HG03066 (cell line): ENCODE measurements around the gene FAM50B.
"Not testable (repeated sequence)": the region's sequence is repeated elsewhere in the genome, so short reads cannot be mapped to it uniquely, and the experiment has no call there.

Source experiments
- ATAC-seq: cut with Tn5 transposase; IDR thresholded peaks from one replicate; pipeline ENCODE4 v1.9.1; 2021; ENCODE audit warnings: low read depth; ENCODE audit not compliant: unreplicated experiment

Gene FAM50B

DNA sequence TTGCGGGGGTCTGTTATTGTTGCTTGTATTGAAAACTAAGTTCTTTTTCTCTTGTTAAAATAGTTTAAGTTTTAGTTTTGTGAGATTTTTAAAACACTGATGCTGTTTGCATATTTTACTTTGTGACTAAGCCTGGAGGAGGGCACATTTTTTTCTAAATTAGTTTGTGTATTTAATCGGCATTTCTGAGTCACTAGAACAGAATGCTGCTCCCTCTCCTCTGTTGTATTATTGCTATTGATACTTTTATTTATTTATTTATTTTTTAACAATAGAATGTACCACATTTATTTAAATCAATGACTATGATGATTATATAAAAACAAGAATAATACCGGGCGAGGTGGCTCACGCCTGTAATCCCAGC, 5.1 kb upstream of the FAM50B start:
- no peak for ATAC-seq

DNA sequence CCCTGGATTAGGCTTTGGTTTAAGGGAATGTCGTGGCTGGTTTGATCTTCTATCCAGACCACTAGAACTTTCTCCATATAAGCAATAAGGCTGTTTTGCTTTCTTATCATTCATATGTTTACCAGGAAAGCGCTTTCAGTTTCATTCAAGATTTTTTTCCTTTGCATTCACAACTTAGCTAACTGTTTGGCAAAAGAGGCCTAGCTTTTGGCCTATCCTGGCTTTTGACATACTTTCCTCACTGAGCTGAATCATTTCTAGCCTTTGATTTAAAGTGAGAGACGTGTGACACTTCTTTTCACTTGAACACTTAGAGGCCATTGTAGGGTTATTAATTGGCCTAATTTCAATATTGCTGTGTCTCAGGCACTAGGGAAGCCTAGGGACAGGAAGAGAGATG, 1.7 kb upstream of the FAM50B start:
- ATAC-seq = no peak

DNA sequence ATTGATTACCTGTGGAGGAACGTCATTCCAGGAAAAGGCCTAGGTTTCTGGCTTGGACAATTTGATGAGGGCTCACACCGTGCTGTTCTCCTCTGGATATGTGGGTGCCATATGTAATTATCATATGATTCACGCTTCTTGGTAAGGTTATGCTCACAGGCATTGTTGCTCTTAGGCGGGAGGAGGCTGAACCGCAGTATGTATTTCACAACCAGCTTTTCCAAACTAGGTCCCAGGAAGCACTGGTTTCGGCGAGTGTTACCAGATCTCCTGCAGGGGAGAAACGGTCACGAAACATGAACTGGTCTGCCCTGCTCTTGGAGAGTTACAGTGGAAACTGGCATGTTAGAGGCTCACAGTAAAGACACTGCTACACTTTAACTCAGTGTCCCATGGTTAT, 793 bp upstream of the FAM50B start:
- ATAC-seq = no peak

DNA sequence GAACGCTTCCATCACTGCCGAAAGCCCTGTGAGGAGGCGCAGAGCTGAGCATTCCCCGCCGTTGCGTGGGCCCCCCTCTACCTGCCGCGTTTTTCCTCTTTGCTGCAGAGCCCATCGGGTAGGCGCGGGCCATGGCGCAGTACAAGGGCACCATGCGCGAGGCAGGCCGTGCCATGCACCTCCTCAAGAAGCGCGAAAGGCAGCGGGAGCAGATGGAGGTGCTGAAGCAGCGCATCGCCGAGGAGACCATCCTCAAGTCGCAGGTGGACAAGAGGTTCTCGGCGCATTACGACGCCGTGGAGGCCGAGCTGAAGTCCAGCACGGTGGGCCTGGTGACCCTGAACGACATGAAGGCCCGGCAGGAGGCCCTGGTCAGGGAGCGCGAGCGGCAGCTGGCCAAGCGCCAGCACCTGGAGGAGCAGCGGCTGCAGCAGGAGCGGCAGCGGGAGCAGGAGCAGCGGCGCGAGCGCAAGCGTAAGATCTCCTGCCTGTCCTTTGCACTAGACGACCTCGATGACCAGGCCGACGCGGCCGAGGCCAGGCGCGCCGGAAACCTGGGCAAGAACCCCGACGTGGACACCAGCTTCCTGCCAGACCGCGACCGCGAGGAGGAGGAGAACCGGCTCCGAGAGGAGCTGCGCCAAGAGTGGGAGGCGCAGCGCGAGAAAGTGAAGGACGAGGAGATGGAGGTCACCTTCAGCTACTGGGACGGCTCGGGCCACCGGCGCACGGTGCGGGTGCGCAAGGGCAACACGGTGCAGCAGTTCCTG, 693 bp downstream of the FAM50B start:
- ATAC-seq = no peak

DNA sequence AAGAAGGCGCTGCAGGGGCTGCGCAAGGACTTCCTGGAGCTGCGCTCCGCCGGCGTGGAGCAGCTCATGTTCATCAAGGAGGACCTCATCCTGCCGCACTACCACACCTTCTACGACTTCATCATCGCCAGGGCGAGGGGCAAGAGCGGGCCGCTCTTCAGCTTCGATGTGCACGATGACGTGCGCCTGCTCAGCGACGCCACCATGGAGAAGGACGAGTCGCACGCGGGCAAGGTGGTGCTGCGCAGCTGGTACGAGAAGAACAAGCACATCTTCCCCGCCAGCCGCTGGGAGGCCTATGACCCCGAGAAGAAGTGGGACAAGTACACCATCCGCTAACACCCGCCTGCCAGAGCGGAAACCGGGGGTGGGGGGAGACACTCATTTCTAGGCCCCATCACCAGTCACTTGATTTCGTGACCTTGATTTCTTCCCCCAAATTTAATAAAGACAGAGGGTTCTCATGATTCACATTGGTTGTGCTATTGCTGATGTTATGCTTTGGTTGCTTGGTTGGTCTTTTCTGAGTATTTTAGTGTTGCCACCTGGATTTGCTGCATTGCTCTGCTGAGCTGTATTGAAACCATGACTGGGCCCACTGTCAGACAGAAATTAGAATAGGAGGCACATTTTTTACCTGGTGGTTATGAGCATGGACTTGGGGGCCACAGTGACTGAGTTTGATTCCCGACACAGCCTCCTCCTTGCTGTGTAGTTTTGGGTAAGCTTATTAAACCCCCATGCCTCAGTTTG, 1.5 kb downstream of the FAM50B start:
- no peak for ATAC-seq

DNA sequence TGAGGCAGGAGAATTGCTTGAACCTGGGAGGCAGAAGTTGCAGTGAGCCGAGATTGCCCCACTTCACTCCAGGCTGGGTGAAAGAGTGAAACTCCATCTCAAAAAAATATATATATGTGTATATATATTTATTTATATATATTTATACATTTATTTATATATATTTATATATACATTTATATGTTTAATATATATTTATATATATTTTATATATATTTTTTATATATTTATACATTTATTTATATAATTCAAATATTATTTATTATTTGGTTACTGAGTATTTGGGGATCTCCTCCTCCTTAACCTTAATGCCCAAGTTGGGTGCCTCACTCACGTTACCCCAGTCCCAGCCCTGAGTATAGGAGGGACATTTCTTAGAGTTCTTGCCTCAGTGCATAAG, 2.7 kb downstream of the FAM50B start:
- ATAC-seq = no peak

DNA sequence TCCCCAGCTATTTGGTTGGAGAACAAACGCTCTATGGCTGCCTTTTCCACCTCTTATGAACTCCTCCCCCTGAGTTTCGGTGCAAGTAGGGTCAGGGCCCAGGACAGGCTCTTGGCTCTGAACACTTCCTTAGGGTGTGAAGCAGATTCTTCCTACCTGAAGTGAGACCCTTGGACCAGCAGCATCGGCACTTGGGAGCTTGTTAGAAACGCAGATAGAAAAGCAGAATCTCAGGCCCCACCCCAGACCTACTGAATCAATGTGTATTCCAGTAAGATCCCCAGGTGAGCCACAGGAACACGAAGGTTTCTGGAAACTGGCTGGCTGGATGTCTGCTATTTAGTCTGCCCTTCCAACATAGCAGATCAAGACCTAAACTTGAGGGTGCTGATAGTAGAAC, 3.2 kb downstream of the FAM50B start:
- ATAC-seq = no peak

DNA sequence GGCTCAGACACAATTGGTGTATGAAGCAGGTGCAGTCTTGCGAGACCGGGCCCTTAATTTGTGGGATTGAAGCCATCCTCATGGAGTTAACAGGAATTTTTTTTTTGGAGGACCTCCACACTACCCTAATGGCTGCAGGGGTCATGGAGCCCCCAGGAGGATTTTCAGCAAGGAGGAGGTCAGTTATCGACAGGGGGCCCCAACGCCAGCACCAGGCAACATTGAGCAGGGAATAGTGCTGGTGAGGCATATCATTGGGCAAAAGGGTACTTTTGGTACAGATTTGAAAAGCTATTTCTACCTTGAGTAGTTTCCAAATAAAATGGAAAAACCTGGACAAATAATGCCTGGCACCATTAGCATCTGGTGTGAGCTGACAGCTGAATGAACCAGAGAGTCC, 6.7 kb downstream of the FAM50B start:
- no peak for ATAC-seq

DNA sequence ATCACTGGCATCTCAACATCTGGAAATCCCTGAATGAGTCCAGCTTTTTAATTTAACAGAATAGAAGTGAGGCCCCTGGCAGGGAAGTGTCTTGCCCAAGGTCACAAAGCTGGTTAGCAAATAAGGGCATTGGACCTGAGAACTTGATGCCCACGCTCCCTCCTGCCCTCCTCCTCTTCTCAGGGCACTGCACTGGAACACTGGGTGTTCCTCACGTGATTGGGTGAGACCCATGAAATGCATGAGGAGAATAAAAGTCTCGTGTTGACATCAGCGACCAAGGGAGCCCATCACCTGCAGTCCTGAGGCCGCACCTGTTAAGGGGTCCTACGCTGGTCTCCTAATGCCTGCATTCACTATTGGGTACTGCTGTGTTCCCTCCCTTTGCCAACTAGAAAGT, 7.4 kb downstream of the FAM50B start:
- ATAC-seq = no peak

DNA sequence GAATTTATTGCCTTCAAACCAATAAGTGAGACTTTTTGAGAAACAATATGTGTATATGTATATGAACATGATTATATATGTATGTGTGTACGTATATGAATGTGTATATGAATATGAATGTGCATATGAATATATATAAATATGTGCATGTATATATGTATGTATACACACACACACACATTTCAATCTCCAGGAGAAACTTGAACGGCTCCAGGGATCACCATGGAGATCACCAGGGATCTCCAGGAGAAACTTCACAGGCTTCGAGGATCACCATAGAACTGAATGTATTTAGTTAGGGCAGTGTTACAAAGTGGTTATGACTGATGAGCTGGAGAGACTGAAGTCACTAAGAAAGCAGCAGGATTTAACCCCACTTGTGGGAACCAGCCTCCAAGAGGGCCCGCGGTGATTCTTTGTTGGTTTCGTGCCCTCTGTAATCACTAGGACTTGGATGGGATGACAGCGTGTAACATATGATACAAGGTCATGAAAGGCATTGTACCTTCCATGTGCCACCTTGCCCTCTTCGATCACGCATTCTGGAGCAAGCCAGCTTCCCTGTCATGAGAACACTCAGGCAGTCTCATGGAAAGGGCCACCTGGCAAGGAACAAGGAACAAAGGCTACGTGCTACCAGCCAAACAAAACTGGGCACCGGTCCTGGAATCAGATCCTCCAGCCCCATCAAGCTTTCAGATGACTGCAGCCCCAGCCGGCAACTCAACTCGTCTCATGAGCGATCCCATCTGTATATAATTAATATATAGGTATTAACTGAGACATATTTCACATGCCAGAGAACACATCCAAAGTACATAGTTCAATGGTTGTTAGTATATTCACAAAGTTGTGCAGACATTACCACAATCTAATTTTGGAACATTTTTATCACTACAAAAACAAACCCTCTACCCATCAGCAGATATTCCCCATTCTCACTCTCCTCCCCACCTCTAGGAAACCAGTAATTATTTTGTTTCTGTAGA, 8.6 kb downstream of the FAM50B start:
- ATAC-seq = no peak

DNA sequence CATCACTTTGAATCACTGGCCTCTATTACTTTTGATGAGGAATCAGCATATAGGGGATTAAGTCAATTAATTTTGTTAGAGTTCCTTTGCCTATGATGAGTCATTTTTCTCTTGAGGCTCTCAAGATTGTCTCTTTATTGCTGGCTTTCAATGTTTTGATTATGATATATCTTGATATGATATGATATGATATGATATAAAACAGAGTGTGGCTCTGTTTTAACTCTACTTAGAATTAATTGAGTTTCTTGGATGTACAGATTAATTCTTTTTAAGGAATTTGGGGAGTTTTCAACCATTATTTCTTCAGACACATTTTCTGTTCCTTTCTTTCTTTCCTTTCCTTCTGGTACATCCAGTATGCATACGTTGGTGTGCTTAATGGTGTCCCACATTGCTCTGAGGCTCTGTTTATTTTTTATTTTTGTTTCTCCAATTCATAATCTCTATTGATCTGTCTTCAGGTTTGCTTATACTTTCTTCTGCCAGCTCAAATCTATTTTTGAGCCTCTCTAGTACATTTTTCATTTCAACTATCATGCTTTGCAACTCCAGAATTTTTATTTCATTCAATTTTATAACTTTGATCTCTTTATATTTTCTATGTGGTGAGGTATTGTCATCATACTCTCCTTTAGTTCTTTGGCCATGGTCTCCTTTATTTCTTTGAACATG, 10.8 kb downstream of the FAM50B start:
- no peak for ATAC-seq

DNA sequence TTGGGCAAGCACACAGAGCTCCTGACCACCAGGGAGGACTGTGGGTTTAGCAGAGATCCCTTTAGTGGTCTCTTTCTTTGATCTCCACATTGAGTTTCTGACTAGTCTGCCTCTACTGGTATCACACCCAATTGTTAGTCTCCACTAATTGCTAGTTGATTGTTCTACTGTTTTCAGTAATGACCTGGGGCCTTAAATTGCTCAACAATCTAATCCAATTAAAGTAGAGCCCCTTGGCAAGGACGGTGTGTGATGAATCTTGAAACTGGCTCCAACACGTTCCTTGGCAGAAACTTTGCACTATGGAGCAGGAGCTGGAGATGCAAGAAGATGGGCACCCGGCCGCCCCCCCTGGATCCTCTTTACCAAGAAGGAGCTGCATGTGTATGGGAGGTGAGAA, 12.3 kb downstream of the FAM50B start:
- no peak for ATAC-seq

DNA sequence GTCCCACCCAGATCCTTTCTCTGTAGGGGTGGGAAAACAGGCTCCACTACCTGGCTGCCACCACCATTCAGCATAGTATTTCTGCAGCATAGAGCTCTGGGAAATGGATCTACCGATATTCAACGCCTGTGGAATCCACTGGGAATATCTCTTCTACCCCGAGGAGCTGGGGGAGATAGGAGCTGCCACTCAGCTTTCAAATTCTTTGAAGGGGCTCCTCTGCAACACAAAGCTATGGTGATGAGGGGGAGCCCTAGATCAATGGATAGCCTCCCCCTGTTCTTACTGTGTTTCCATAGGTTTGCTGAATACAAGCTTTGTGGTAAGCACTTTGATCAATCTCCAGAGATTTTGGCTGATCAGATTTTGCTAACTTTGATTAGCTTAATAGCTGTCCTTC, 12.9 kb downstream of the FAM50B start:
- ATAC-seq = no peak

DNA sequence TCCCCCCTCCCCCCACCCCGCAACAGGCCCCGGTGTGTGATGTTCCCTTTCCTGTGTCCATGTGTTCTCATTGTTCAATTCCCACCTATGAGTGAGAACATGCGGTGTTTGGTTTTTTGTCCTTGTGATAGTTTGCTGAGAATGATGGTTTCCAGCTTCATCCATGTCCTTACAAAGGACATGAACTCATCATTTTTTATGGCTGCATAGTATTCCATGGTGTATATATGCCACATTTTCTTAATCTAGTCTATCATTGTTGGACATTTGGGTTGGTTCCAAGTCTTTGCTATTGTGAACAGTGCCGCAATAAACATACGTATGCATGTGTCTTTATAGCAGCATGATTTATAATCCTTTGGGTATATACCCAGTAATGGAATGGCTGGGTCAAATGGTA, 14.1 kb downstream of the FAM50B start:
- ATAC-seq = not testable (repeated sequence)

DNA sequence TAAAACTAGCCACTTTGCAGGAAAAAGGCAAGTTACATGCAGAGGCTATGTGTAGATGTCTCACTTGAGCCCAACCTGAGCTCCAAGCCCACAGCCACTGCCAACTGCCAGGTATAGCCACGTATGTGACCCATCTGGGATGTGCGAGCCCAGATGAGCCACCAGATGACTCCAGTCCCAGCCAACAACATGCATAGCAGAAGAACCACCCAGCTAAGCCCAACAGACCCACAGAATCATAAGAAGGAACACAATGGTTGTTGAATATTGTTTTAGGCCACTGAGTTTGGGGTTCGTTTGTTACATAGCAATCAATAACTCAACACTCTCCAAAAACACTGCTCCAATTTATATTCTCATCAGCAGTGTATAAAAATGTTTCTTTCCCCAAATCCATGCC, 16.3 kb downstream of the FAM50B start:
- no peak for ATAC-seq

DNA sequence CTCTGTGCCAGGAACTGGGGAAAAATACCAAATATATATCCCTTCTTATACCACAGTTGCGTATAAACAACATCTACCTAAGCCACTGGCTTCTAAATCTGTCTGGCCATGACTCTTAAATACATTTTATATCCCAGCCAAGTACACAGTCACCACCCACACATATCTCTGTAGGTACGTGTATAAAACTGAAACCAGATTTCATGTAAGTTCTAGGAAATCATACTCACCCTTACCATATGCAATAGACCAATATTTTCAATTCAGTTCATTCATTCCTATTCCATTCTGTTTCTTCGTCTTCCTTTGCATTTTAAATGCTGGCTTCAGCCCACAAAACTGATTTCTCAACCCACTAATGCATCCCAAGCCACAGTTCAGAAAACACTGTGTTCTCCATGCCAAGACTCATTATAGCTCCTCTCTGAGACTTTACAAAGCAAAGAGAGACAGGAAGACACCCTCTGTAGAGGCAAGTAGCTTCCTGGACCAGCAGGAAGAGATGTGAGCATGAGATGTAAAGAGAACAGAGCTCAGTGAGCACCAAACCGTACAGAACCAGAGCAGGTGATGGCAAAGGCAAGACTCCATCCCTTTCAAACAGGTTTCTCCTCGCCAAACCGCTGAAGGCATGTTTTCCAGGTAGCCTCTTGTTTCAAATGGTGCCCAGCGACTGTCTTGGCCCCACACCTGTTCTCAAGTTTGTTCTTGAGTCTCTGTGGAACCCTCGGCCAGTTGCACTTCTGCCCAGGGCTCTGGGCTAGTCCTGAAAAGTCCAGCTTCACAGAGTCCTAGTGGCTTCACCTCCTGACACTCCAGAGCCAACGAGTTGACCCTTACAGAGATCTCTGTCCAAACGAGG, 18.7 kb downstream of the FAM50B start:
- no peak for ATAC-seq

DNA sequence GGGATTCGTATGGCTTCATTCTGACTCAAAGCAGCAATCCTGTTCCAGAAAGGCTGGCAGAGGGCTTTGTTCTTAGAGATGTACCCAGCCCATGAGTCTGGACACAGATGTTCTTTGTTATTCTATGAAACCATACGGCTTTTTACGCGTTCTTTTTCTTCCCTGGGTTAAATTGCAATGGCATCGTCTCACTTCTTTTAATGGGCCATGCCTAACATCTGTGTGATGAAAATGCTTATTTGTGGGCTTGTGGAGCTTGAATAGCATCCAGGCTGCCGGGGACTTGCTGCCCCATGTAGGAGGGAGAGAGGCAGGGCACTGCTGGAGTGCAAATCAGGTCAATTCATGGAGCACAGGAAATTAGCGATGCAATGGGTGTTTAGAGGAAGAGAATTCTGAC, 19.4 kb downstream of the FAM50B start:
- ATAC-seq = no peak

DNA sequence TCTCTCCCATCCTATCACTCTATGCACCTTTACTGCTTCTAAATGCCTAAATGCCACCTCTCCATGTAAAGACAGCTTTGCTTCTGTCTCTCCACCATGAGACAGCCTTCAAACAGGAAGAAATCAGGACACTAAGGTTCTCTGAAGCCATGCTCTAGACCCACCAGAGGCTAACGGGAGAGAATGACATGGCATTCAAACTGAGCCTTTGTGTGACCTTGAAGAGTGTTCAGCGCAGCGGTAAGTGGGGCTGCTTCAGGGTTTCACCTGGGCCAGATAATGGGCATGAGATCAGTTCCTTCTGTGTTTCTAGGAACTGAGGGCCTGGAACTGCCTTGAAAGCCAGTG, 20.1 kb downstream of the FAM50B start:
- no peak for ATAC-seq

DNA sequence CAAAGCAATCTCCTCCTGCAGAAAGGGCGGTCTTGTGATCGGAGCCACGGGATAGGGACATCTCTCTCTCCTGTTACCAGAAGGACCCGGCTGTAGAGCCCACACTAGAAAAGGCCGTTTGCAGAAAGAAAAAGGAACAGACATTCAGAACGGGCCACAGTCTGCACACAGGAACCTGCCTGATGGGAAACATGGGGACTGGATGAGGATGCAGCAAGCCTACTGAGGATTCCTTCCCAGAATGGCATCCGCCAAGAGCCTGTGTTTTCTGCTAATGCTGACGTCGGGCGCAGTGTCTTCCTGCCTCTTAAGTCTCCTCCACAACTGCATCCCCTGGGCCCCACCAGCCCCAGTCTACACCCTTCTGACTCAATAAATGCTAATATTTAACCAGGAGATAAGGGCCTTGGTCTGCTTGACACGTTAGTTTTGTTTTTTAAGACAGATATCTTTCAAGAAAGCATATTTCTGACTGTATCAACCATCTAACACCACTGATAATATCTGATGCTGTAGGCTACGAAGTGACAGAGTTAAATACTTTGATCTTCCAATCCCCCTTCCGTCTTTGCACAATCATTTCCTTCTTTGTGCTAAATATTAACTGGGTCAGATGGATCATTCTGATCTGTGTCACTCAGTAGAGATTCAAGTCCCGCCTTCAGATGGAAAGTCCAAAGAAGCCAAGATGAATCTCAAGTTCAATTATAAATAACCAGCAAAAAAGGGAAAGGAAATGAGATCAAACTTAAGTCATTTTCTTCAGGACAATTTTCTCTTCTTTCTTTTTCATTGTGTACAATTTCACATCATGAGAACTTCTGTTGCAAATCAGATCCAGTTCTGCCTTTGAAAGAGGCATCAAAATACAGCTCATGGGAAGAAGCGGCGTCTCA, 20.7 kb downstream of the FAM50B start:
- ATAC-seq = no peak
